H1 (cell line): ENCODE measurements around the gene COPZ2. TPM values are rescaled to one million over a fixed set of nuclear protein-coding genes. Genes with fewer than 3 reads are reported as not detected.

Experiments used
- CTCF ChIA-PET: fragments of 300-600 bp; sonication (Branson Sonifier 250); formaldehyde crosslinking; loops from one replicate; lab custom pipeline; 2021; ENCODE audit not compliant: partially characterized antibody; lab: Charles Lee
- POLR2A ChIA-PET: fragments of 300-600 bp; sonication (Branson Sonifier 250); formaldehyde crosslinking; loops from one replicate; lab custom pipeline; 2021; ENCODE audit warnings: inconsistent platforms; ENCODE audit not compliant: partially characterized antibody; lab: Charles Lee
- DNase-seq, 2 experiments: peaks; one replicate each; pipeline versions ENCODE4 v3.0.0 to v3.0.0-alpha.2; 2010 to 2022; ENCODE audit warnings: low spot score in 2 of 2, low read depth in 1 of 2, mixed read lengths in 1 of 2
- FAIRE-seq: peaks from 2 replicates; lab custom pipeline; 2011; peaks lifted over from hg19 to GRCh38; lab: Jason Lieb, UNC
- H2AFZ ChIP-seq: 2 replicates; pipeline ENCODE4 v1.8.1; 2012; ENCODE audit warnings: low read length, inconsistent platforms
- H2AK5ac ChIP-seq: 2 replicates; pipeline ENCODE4 v1.6.1; 2013; ENCODE audit warnings: low read depth, low read length
- H2BK120ac ChIP-seq: replicated peaks from 2 replicates; pipeline ENCODE3; 2013; ENCODE audit warnings: low read depth, low read length, inconsistent platforms
- H2BK12ac ChIP-seq: 2 replicates; pipeline ENCODE4 v1.6.1; 2013; ENCODE audit warnings: low read depth, low read length
- H2BK15ac ChIP-seq: 2 replicates; pipeline ENCODE4 v1.6.1; 2013; ENCODE audit warnings: low read length
- H2BK20ac ChIP-seq: 2 replicates; pipeline ENCODE4 v1.6.1; 2013; ENCODE audit warnings: low read length
- H2BK5ac ChIP-seq: 2 replicates; pipeline ENCODE4 v1.6.1; 2013; ENCODE audit warnings: low read depth, low read length
- H3K14ac ChIP-seq: 2 replicates; pipeline ENCODE4 v1.6.1; 2013; ENCODE audit warnings: inconsistent platforms; ENCODE audit not compliant: insufficient read length
- H3K18ac ChIP-seq: 2 replicates; pipeline ENCODE4 v1.6.1; 2013; ENCODE audit warnings: low read length; ENCODE audit errors: extremely low read depth
- H3K23ac ChIP-seq: 2 replicates; pipeline ENCODE4 v1.6.1; 2013; ENCODE audit warnings: inconsistent platforms; ENCODE audit not compliant: insufficient read length
- H3K23me2 ChIP-seq: 2 replicates; pipeline ENCODE4 v1.6.1; 2013; ENCODE audit warnings: low read depth, low read length
- H3K27ac ChIP-seq: 2 replicates; pipeline ENCODE4 v1.6.1; 2011; ENCODE audit warnings: low read depth, low read length, inconsistent platforms
- H3K27me3 ChIP-seq, 4 experiments: replicated peaks in 1 of 4; 1 replicate in 1 of 4; 2 replicates in 3 of 4; pipeline versions ENCODE4 v1.6.1 to v1.8.1; 2011 to 2013; ENCODE audit warnings: low read length in 3 of 4, mild to moderate bottlenecking in 3 of 4, inconsistent platforms in 2 of 4, mixed read lengths in 2 of 4, moderate library complexity in 1 of 4; ENCODE audit not compliant: control insufficient read depth in 3 of 4, insufficient read depth in 3 of 4; ENCODE audit errors: extremely low read depth in 1 of 4
- H3K36me3 ChIP-seq, 4 experiments: 2 replicates each; pipeline versions ENCODE4 v1.6.1 to v1.8.1; 2011 to 2013; ENCODE audit warnings: mild to moderate bottlenecking in 4 of 4, low read length in 3 of 4, moderate library complexity in 2 of 4, control low read depth in 1 of 4, inconsistent platforms in 1 of 4; ENCODE audit not compliant: insufficient read depth in 4 of 4, control insufficient read depth in 2 of 4
- H3K4ac ChIP-seq: replicated peaks from 2 replicates; pipeline ENCODE3; 2013; ENCODE audit warnings: low read length, low read depth, mixed read lengths, inconsistent platforms; ENCODE audit not compliant: insufficient read length
- H3K4me1 ChIP-seq, 4 experiments: replicated peaks in 1 of 4; 1 replicate in 1 of 4; 2 replicates in 3 of 4; pipeline versions ENCODE4 v1.6.1 to v1.8.1; 2011 to 2013; ENCODE audit warnings: low read length in 3 of 4, inconsistent platforms in 2 of 4, mixed read lengths in 1 of 4; ENCODE audit not compliant: insufficient read depth in 4 of 4, control insufficient read depth in 3 of 4
- H3K4me2 ChIP-seq, 2 experiments: 2 replicates each; pipeline versions ENCODE4 v1.6.1 to v1.8.1; 2011 to 2013; ENCODE audit warnings: low read depth in 2 of 2, low read length in 2 of 2, control low read depth in 1 of 2, inconsistent platforms in 1 of 2, mild to moderate bottlenecking in 1 of 2; ENCODE audit not compliant: insufficient read depth in 1 of 2
- H3K4me3 ChIP-seq, 4 experiments: fragments of 200-600, 300-600 bp in 1 of 4; sonication (generic), shearing (Covaris generic), sonication (Bioruptor Twin) in 1 of 4; 2 replicates each; pipeline versions ENCODE4 v1.5.1 to v1.8.1; 2011 to 2016; ENCODE audit warnings: low read length in 4 of 4, low read depth in 3 of 4, control low read depth in 2 of 4, inconsistent platforms in 2 of 4, mild to moderate bottlenecking in 2 of 4, mixed read lengths in 1 of 4, moderate library complexity in 1 of 4; ENCODE audit not compliant: insufficient read depth in 2 of 4; ENCODE audit errors: extremely low read depth in 1 of 4
- H3K56ac ChIP-seq: replicated peaks from 2 replicates; pipeline ENCODE3; 2013; ENCODE audit warnings: low read depth, mild to moderate bottlenecking, mixed read lengths, low read length, inconsistent platforms; ENCODE audit not compliant: insufficient read length
- H3K79me1 ChIP-seq: 2 replicates; pipeline ENCODE4 v1.6.1; 2013; ENCODE audit warnings: low read depth, low read length, control low read depth
- H3K79me2 ChIP-seq, 2 experiments: 2 replicates each; pipeline versions ENCODE4 v1.6.1 to v1.8.1; 2012 to 2013; ENCODE audit warnings: low read length in 2 of 2, mild to moderate bottlenecking in 2 of 2, inconsistent platforms in 1 of 2; ENCODE audit not compliant: insufficient read depth in 2 of 2, control insufficient read depth in 1 of 2
- H3K9ac ChIP-seq, 4 experiments: replicated peaks in 1 of 4; 1 replicate in 1 of 4; 2 replicates in 3 of 4; pipeline versions ENCODE4 v1.6.1 to v1.8.1; 2011 to 2013; ENCODE audit warnings: low read depth in 3 of 4, low read length in 3 of 4, control low read depth in 2 of 4, mild to moderate bottlenecking in 2 of 4, moderate library complexity in 2 of 4, inconsistent platforms in 1 of 4; ENCODE audit errors: extremely low read depth in 1 of 4
- H3K9me3 ChIP-seq, 2 experiments: 2 replicates each; pipeline versions ENCODE4 v1.6.1 to v1.8.1; 2012 to 2013; ENCODE audit warnings: mild to moderate bottlenecking in 2 of 2, moderate library complexity in 2 of 2, control low read depth in 1 of 2, inconsistent platforms in 1 of 2, low read depth in 1 of 2, low read length in 1 of 2, mixed read lengths in 1 of 2; ENCODE audit not compliant: insufficient read depth in 2 of 2
- H4K20me1 ChIP-seq, 2 experiments: replicated peaks in 1 of 2; 2 replicates each; pipeline versions ENCODE3 to v1.8.1; 2011 to 2013; ENCODE audit warnings: inconsistent platforms in 2 of 2, low read length in 2 of 2, mild to moderate bottlenecking in 1 of 2; ENCODE audit not compliant: insufficient read depth in 2 of 2, control insufficient read depth in 1 of 2
- H4K5ac ChIP-seq: 2 replicates; pipeline ENCODE4 v1.6.1; 2013; ENCODE audit warnings: low read length, low read depth, mixed read lengths, inconsistent platforms; ENCODE audit not compliant: insufficient read length
- H4K8ac ChIP-seq: 2 replicates; pipeline ENCODE4 v1.8.0; 2013; ENCODE audit warnings: mild to moderate bottlenecking, moderate library complexity, low read length, inconsistent platforms; ENCODE audit not compliant: insufficient read depth; ENCODE audit errors: extremely low read depth
- H4K91ac ChIP-seq: replicated peaks from 2 replicates; pipeline ENCODE3; 2013; ENCODE audit warnings: low read length, mixed read lengths, inconsistent platforms; ENCODE audit not compliant: insufficient read length
- MAX ChIP-seq: IDR thresholded peaks from 2 replicates; pipeline ENCODE4 v1.6.1; 2012; ENCODE audit warnings: inconsistent platforms
- ZNF274 ChIP-seq: IDR thresholded peaks from 2 replicates; pipeline ENCODE4 v1.7.0; 2012; ENCODE audit warnings: low read length, borderline replicate concordance; ENCODE audit errors: extremely low read depth
- WGBS, 2 experiments: shearing (Covaris generic) in 1 of 2; methylation state at CpG; one replicate each; pipeline versions ENCODE4 v1.1.6 to v1.1.7; 2013 to 2015; ENCODE audit warnings: low lambda C conversion rate in 2 of 2, mixed read lengths in 2 of 2, inconsistent platforms in 1 of 2, low coverage in 1 of 2, missing lambda C conversion rate in 1 of 2; ENCODE audit not compliant: insufficient replicate concordance in 2 of 2, insufficient coverage in 1 of 2, insufficient read length in 1 of 2; ENCODE audit errors: extremely low coverage in 1 of 2, missing lambda C conversion rate in 1 of 2; 5-methylcytosine and 5-hydroxymethylcytosine counted together
- polyA plus RNA-seq, 7 experiments: library from polyadenylated mRNA; depleted of rRNA in 3 of 7; stranded (reverse) in 5 of 7; unstranded in 2 of 7; fragments of >200 nt in 5 of 7; fragments of 200-250 nt in 2 of 7; gene quantifications; 1 replicate in 5 of 7; 2 replicates in 1 of 7; 4 replicates in 1 of 7; pipeline versions ENCODE4 v1.2.1 to v1.2.3, GENCODE V29; 2011 to 2013; ENCODE audit warnings: missing spikeins in 2 of 7, mixed read lengths in 2 of 7
- total RNA-seq: library from RNA; stranded (reverse); fragmentation: NEBNext Ultra II Directional; extraction: Animal tissue kit (Norgen Biotek cat#: 25700); gene quantifications from 2 replicates; pipeline ENCODE4 v1.2.1, GENCODE V29; 2021
- TF ChIP-seq, protein P1 (sequence below): IDR thresholded peaks from 2 replicates; pipeline ENCODE4 v1.6.1; 2012; ENCODE audit warnings: inconsistent platforms

COPZ2 gene
- total and polyA plus RNA-seq, 2 of the 8 experiments (the other 6 are each of a cell fraction or from before 2014, with no cell fraction given) = 0.24 TPM; not detected in 1

DNA sequence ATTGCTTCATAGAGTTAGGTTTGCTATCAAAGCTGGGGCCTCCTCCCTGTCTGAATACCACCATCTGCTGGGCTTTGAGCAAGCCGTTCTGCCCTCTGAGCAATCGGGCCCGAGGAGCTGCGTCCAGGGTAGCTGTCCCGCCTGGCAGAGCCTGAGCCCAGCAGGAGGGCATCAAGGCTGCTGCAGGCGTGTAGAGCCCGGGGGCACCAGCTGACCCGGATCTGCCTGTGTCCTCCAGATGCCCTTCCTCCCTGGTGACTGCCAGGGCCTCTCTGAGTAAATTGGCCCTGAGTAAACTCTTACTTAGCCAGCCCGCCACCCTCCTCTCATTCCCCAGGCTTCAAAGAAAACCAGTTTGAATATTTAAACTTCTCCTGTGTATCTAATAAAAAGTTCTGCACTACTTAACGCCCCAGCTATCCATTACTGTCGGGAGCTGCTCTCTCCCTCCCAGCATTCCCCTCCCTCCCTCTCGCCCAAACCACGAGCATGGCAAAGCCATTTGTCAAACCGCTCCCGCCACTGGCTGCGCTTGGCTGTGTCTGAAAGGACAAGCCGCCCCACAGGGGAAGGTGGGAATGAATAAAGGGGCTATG, 50.3 kb downstream of the COPZ2 start:
- FAIRE-seq (no peak), DNase-seq (peak in 1 of 2 experiments; percentile 60)
- no peak overlapping the region for H3K4ac ChIP-seq
- H3K27ac ChIP-seq = no peak overlapping the region
- TF ChIP-seq, protein P1, sequence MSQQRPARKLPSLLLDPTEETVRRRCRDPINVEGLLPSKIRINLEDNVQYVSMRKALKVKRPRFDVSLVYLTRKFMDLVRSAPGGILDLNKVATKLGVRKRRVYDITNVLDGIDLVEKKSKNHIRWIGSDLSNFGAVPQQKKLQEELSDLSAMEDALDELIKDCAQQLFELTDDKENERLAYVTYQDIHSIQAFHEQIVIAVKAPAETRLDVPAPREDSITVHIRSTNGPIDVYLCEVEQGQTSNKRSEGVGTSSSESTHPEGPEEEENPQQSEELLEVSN = peak; percentile 61
- peak; percentile 43; the same call in 1 of the 2 replicates for TF ChIP-seq MAX
- TF ChIP-seq ZNF274 = no peak
- WGBS, 2 experiments = 45% methylated on average over 17 of the region's 17 CpGs; no CpG with 5 or more reads in 1 of the 2 experiments
- H3K4me1 ChIP-seq = peaks cover 14 to 22% (median 18%) of the 10 kb centered on the region in 4 experiments
- H3K18ac ChIP-seq = peak overlapping the region; percentile 78
- H4K20me1 ChIP-seq = no peaks in the 10 kb centered on the region
- no peak overlapping the region for H3K56ac ChIP-seq
- H2BK120ac ChIP-seq = peak overlapping the region; percentile 38
- no peak overlapping the region for H4K5ac ChIP-seq
- no peaks in the 10 kb centered on the region for H3K23me2 ChIP-seq
- peak overlapping the region in 2 of 4 experiments; percentile 12 to 19; a peak in 1 of 8 replicates for H3K4me3 ChIP-seq
- H3K4me2 ChIP-seq = peak overlapping the region; percentile 12; a peak in 1 of 4 replicates
- no peaks in the 10 kb centered on the region for H3K79me2 ChIP-seq
- H2BK12ac ChIP-seq = no peak overlapping the region
- H3K36me3 ChIP-seq = peaks cover 2 to 20% (median 8%) of the 10 kb centered on the region in 4 experiments; a peak in 4 of 8 replicates
- no peak overlapping the region; the same call in 1 of the 2 replicates for H2BK15ac ChIP-seq
- no peak overlapping the region for H3K9ac ChIP-seq
- no peak overlapping the region for H2AFZ ChIP-seq
- no peak overlapping the region for H3K14ac ChIP-seq
- no peaks in the 10 kb centered on the region for H3K9me3 ChIP-seq
- no peak overlapping the region for H4K91ac ChIP-seq
- no peaks in the 10 kb centered on the region for H3K79me1 ChIP-seq
- ChIA-PET CTCF (interaction anchor here (0.9 to 40.5 kb wide), 7 partner anchors 8 to 39 kb away, joined by 3 to 1010 read pairs (median 29); partner anchors contain the start of genes CDK5RAP3, PNPO and PRR15L), POLR2A (interaction anchor here (0.6 to 1.4 kb wide), 8 partner anchors 8 to 30 kb away, joined by 3 to 6 read pairs (median 4); no protein-coding TSS in a partner anchor)
- no peak overlapping the region; the same call in 1 of the 2 replicates for H4K8ac ChIP-seq
- H3K27me3 ChIP-seq = no peaks in the 10 kb centered on the region
- no peak overlapping the region for H2AK5ac ChIP-seq
- H3K23ac ChIP-seq = no peak overlapping the region
- no peak overlapping the region for H2BK5ac ChIP-seq
- 0 out of 2 replicates have a peak overlapping the region, but pooled peaks have one; percentile 48 for H2BK20ac ChIP-seq
